Glomerular visceral epithelial cell (primary cell): ENCODE results near the gene WDR27.

ENCODE experiments used
- DNase-seq: peaks from one replicate; pipeline ENCODE4 v3.0.0-alpha.2; 2016; ENCODE audit errors: extremely low spot score

The WDR27 gene

GRCh38 chr6:169701954-169702839, at the start of gene WDR27, which contains the start of gene C6orf120:
WDR27 (minus strand) TSS chr6:169702029; CDS start chr6:169689005, 13,024 bp downstream.
C6orf120 (plus strand) TSS chr6:169702126; CDS start chr6:169702460, 334 bp downstream.
- DNase-seq = peak; percentile 98

- DNase-seq = no peak
These were observed 44.7 kb upstream of the WDR27 start for GRCh38 chr6:169746556-169746955.

GRCh38 chr6:169745405-169745804, 43.6 kb upstream of the WDR27 start:
- no peak for DNase-seq

- no peak for DNase-seq
These were observed 39.5 kb upstream of the WDR27 start for GRCh38 chr6:169741344-169741743.

- no peak for DNase-seq
These were observed 37.2 kb upstream of the WDR27 start for GRCh38 chr6:169738976-169739529.

- no peak for DNase-seq
These were observed 36.6 kb upstream of the WDR27 start for GRCh38 chr6:169738204-169738975.

- no peak for DNase-seq
These were observed 28.1 kb upstream of the WDR27 start for GRCh38 chr6:169729961-169730360.

GRCh38 chr6:169726963-169727362, 25.1 kb upstream of the WDR27 start:
- DNase-seq = no peak

- no peak for DNase-seq
These were observed 24.2 kb upstream of the WDR27 start for GRCh38 chr6:169726049-169726400.

- peak; percentile 48 for DNase-seq
These were observed 23.6 kb upstream of the WDR27 start for GRCh38 chr6:169725125-169726048.

- peak; percentile 67 for DNase-seq
These were observed 22.8 kb upstream of the WDR27 start, which contains the start of gene PHF10 for GRCh38 chr6:169724494-169725124. PHF10 (minus strand) TSS chr6:169724500; CDS start chr6:169723931, 569 bp downstream.

GRCh38 chr6:169723991-169724493, 22.2 kb upstream of the WDR27 start:
- peak; percentile 40 for DNase-seq

- peak; percentile 44 for DNase-seq
These were observed 21.5 kb upstream of the WDR27 start for GRCh38 chr6:169723200-169723909.

GRCh38 chr6:169722362-169723199, 20.8 kb upstream of the WDR27 start:
- peak; percentile 80 for DNase-seq

GRCh38 chr6:169720207-169720855, 18.5 kb upstream of the WDR27 start:
- DNase-seq = no peak

- DNase-seq = no peak
These were observed 17.3 kb upstream of the WDR27 start for GRCh38 chr6:169719117-169719516.

- no peak for DNase-seq
These were observed 12.8 kb upstream of the WDR27 start for GRCh38 chr6:169714595-169714994.

GRCh38 chr6:169714178-169714577, 12.3 kb upstream of the WDR27 start:
- DNase-seq = no peak
